ENCODE results near the gene TNFRSF25.

DNA sequence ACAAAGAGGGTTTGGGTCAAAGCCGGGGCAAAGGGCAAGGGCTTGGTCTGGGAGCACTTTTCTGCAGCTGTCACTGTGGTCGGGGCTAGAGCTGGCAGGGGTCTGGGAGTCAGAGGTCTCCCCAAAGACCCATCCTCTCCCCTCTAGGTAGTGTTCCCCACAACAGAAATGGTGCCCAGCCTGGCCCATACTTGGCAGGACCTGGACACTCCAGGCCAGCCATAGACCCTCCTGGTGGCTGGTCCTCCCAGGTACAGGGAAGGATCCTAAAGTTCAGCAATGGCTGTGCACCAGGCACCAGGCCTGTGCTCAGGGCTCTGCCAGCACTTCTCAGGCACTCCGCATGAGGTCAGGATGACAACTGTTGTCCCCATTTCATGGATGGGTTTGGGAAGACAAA, 30.4 kb downstream of the TNFRSF25 start:
- TF ChIP-seq, protein P1, sequence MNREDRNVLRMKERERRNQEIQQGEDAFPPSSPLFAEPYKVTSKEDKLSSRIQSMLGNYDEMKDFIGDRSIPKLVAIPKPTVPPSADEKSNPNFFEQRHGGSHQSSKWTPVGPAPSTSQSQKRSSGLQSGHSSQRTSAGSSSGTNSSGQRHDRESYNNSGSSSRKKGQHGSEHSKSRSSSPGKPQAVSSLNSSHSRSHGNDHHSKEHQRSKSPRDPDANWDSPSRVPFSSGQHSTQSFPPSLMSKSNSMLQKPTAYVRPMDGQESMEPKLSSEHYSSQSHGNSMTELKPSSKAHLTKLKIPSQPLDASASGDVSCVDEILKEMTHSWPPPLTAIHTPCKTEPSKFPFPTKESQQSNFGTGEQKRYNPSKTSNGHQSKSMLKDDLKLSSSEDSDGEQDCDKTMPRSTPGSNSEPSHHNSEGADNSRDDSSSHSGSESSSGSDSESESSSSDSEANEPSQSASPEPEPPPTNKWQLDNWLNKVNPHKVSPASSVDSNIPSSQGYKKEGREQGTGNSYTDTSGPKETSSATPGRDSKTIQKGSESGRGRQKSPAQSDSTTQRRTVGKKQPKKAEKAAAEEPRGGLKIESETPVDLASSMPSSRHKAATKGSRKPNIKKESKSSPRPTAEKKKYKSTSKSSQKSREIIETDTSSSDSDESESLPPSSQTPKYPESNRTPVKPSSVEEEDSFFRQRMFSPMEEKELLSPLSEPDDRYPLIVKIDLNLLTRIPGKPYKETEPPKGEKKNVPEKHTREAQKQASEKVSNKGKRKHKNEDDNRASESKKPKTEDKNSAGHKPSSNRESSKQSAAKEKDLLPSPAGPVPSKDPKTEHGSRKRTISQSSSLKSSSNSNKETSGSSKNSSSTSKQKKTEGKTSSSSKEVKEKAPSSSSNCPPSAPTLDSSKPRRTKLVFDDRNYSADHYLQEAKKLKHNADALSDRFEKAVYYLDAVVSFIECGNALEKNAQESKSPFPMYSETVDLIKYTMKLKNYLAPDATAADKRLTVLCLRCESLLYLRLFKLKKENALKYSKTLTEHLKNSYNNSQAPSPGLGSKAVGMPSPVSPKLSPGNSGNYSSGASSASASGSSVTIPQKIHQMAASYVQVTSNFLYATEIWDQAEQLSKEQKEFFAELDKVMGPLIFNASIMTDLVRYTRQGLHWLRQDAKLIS (CRISPR knock-in tag; IDR thresholded peaks at IDR 0.05; ENCODE audit: borderline replicate concordance): no peak
- TF ChIP-seq, protein P2, sequence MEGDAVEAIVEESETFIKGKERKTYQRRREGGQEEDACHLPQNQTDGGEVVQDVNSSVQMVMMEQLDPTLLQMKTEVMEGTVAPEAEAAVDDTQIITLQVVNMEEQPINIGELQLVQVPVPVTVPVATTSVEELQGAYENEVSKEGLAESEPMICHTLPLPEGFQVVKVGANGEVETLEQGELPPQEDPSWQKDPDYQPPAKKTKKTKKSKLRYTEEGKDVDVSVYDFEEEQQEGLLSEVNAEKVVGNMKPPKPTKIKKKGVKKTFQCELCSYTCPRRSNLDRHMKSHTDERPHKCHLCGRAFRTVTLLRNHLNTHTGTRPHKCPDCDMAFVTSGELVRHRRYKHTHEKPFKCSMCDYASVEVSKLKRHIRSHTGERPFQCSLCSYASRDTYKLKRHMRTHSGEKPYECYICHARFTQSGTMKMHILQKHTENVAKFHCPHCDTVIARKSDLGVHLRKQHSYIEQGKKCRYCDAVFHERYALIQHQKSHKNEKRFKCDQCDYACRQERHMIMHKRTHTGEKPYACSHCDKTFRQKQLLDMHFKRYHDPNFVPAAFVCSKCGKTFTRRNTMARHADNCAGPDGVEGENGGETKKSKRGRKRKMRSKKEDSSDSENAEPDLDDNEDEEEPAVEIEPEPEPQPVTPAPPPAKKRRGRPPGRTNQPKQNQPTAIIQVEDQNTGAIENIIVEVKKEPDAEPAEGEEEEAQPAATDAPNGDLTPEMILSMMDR (IDR thresholded peaks at IDR 0.05): no peak
- TF ChIP-seq TEAD4 (CRISPR knock-in tag; IDR thresholded peaks at IDR 0.05) (no peak), GRHL2 (CRISPR knock-in tag; IDR thresholded peaks at IDR 0.05; ENCODE audit: insufficient replicate concordance, severe bottlenecking) (no peak), JUN (CRISPR knock-in tag; IDR thresholded peaks at IDR 0.05) (no peak), ATF1 (CRISPR knock-in tag; IDR thresholded peaks at IDR 0.05) (no peak), ZNF263 (CRISPR knock-in tag; IDR thresholded peaks at IDR 0.05; ENCODE audit: low read depth) (no peak)
- TF ChIP-seq, protein P3, sequence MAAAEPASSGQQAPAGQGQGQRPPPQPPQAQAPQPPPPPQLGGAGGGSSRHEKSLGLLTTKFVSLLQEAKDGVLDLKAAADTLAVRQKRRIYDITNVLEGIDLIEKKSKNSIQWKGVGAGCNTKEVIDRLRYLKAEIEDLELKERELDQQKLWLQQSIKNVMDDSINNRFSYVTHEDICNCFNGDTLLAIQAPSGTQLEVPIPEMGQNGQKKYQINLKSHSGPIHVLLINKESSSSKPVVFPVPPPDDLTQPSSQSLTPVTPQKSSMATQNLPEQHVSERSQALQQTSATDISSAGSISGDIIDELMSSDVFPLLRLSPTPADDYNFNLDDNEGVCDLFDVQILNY (CRISPR knock-in tag; IDR thresholded peaks at IDR 0.05): no peak
- TF ChIP-seq, protein P4, sequence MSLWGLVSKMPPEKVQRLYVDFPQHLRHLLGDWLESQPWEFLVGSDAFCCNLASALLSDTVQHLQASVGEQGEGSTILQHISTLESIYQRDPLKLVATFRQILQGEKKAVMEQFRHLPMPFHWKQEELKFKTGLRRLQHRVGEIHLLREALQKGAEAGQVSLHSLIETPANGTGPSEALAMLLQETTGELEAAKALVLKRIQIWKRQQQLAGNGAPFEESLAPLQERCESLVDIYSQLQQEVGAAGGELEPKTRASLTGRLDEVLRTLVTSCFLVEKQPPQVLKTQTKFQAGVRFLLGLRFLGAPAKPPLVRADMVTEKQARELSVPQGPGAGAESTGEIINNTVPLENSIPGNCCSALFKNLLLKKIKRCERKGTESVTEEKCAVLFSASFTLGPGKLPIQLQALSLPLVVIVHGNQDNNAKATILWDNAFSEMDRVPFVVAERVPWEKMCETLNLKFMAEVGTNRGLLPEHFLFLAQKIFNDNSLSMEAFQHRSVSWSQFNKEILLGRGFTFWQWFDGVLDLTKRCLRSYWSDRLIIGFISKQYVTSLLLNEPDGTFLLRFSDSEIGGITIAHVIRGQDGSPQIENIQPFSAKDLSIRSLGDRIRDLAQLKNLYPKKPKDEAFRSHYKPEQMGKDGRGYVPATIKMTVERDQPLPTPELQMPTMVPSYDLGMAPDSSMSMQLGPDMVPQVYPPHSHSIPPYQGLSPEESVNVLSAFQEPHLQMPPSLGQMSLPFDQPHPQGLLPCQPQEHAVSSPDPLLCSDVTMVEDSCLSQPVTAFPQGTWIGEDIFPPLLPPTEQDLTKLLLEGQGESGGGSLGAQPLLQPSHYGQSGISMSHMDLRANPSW (CRISPR knock-in tag; conservative IDR thresholded peaks at IDR 0.05; ENCODE audit: low read depth): no peak
- TF ChIP-seq, protein P5, sequence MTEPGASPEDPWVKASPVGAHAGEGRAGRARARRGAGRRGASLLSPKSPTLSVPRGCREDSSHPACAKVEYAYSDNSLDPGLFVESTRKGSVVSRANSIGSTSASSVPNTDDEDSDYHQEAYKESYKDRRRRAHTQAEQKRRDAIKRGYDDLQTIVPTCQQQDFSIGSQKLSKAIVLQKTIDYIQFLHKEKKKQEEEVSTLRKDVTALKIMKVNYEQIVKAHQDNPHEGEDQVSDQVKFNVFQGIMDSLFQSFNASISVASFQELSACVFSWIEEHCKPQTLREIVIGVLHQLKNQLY (CRISPR knock-in tag; IDR thresholded peaks at IDR 0.05): no peak
- TF ChIP-seq, protein P6, sequence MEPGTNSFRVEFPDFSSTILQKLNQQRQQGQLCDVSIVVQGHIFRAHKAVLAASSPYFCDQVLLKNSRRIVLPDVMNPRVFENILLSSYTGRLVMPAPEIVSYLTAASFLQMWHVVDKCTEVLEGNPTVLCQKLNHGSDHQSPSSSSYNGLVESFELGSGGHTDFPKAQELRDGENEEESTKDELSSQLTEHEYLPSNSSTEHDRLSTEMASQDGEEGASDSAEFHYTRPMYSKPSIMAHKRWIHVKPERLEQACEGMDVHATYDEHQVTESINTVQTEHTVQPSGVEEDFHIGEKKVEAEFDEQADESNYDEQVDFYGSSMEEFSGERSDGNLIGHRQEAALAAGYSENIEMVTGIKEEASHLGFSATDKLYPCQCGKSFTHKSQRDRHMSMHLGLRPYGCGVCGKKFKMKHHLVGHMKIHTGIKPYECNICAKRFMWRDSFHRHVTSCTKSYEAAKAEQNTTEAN (CRISPR knock-in tag; IDR thresholded peaks at IDR 0.05): no peak
- TF ChIP-seq, protein P7, sequence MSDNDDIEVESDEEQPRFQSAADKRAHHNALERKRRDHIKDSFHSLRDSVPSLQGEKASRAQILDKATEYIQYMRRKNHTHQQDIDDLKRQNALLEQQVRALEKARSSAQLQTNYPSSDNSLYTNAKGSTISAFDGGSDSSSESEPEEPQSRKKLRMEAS (CRISPR knock-in tag; IDR thresholded peaks at IDR 0.05): no peak
